ENCODE data around the gene ADAM10. TPM values are rescaled to one million over a fixed set of nuclear protein-coding genes. Genes with fewer than 3 reads are reported as not detected.
A peak's percentile ranks its signal among the peaks of the same experiment; 100 is the strongest.

The ADAM10 gene
- total RNA-seq, 8 experiments from 2014 or later, result 38.5 to 110 (median 73.6) TPM

DNA sequence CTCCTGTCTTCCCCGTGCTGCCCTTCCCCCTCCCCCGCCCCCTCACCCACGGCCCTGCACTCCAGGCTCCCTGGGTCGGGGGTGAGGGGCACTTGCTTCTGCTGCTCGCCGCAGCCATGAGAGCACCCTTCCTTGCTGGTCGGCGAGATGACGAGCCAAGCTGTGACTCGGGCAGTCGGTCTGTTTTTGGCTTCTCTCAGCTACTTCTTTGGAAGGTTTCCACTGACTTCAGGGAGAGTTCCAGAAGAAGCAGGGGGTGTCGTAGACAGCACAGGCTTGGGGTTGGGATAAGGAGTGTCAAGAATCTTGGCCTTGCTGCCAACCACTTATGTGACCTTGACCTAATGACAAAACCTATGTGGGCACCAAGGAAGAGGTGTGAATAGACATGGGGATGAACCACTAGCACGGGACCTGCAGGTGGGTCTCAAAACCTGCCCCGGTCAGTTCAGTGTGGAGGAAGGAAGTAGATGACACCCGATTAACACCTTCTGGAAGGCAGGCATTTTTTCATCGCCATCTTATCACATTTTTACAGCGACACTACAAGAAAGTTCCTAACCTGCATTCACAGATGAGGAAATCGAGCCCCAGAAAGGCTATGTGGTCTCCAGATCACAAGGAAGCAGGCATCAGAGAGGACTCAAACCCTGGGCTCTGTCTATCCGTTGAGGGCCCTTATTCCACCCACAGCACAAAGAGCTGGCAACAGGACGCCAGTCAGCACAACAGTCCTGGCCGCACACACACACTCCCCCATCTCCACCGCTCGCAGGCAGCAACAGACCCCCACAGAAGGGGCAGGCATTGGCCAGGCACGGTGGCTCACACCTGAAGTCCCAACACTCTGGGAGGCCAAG, 196.8 kb downstream of the ADAM10 start:
- 85 to 100% (median 95%) methylated on average over 1 to 14 of the region's 24 CpGs; no CpG with 5 or more reads in 3 of the 10 experiments for WGBS, 10 experiments
- Histone ChIP-seq H3K4me1 (replicated peaks in 1 of 2) (peaks cover 9% of the 10 kb centered on the region in 2 donors), H3K4me3 (no peak overlapping the region), H3K27ac (no peak overlapping the region)
- in situ Hi-C loops (cut with MboI; ENCODE audit: low pct_unique_long_range_greater_than_20kb in 2 of 9, low sequenced_read_pairs in 9 of 9, unreplicated experiment in 9 of 9), result no loop called here
- no peak for ATAC-seq (replicated peaks in 6 of 8)

- Histone ChIP-seq H3K27ac (no peak overlapping the region), H3K4me1 (replicated peaks in 1 of 2) (peaks cover 9% of the 10 kb centered on the region in 2 donors), H3K4me3 (no peak overlapping the region)
- in situ Hi-C loops (cut with MboI; ENCODE audit: low pct_unique_long_range_greater_than_20kb in 2 of 9, low sequenced_read_pairs in 9 of 9, unreplicated experiment in 9 of 9), result no loop called here
- peak in 4 of 8 experiments; percentile 18 to 50 (median 32) for ATAC-seq (replicated peaks in 6 of 8)
- 8 to 94% (median 73%) methylated on average over 1 to 17 of the region's 23 CpGs for WGBS, 10 experiments
Observed at GRCh38 chr15:58551764-58552504, 197.6 kb downstream of the ADAM10 start.

DNA sequence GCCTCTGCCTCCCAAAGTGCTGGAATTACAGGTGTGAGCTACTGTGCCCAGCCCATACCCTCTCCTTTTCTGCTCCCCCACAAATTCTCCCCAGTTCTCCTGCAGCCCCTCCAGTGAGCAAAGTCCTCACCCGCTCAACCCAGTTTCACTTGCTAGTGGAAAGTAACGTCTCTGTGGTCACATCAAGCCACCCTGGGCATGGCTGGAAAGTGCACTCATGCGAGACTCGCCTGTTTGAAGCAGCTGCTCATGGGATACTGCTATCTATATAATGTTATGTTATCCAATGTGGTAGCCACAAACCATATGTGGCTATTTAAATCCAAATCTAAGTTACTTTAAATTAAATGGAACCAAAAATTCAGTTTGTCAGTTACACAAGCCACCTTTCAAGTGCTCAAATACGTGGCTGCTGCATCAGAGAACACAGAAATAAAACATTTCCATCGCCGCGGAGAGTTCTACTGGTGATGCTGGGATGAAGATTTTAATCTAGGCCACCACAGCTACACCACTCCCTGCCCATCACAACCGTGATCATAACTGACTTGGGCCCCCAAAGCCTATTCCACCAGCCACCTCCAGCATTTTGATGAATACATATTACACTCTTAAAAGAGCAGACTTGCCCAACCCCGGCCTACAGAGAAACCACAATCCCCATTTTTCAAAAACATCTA, 198.3 kb downstream of the ADAM10 start:
- in situ Hi-C loops (cut with MboI; ENCODE audit: low pct_unique_long_range_greater_than_20kb in 2 of 9, low sequenced_read_pairs in 9 of 9, unreplicated experiment in 9 of 9), result no loop called here
- H3K4me1 ChIP-seq (replicated peaks in 1 of 2), result peaks cover 9% of the 10 kb centered on the region in 2 donors
- 0 to 100% (median 75%) methylated on average over 1 to 8 of the region's 10 CpGs; no CpG with 5 or more reads in 2 of the 10 experiments for WGBS, 10 experiments
- H3K4me3 ChIP-seq, result no peak overlapping the region
- no peak overlapping the region for H3K27ac ChIP-seq
- ATAC-seq (replicated peaks in 6 of 8), result no peak

DNA sequence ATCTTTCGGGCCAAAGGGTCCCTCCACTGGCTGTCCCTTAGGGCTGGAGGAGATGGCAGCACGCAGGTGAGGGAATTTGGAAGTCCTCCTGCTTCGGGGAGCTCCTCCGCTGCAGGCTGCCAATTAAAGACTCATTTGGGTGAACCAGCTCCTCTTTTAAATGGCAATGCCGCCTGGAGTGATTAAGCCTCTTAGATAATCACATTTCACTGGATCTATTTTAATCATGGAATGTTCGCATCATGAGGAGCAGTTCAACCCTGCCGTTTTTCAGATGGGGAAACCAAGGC, 199.8 kb downstream of the ADAM10 start:
- ATAC-seq (replicated peaks in 6 of 8), result no peak
- in situ Hi-C loops (cut with MboI; ENCODE audit: low pct_unique_long_range_greater_than_20kb in 2 of 9, low sequenced_read_pairs in 9 of 9, unreplicated experiment in 9 of 9), result no loop called here
- Histone ChIP-seq H3K27ac (no peak overlapping the region), H3K4me1 (replicated peaks in 1 of 2) (no peaks in the 10 kb centered on the region), H3K4me3 (no peak overlapping the region)
- 80 to 100% (median 90%) methylated on average over 1 to 5 of the region's 7 CpGs; no CpG with 5 or more reads in 5 of the 10 experiments for WGBS, 10 experiments

DNA sequence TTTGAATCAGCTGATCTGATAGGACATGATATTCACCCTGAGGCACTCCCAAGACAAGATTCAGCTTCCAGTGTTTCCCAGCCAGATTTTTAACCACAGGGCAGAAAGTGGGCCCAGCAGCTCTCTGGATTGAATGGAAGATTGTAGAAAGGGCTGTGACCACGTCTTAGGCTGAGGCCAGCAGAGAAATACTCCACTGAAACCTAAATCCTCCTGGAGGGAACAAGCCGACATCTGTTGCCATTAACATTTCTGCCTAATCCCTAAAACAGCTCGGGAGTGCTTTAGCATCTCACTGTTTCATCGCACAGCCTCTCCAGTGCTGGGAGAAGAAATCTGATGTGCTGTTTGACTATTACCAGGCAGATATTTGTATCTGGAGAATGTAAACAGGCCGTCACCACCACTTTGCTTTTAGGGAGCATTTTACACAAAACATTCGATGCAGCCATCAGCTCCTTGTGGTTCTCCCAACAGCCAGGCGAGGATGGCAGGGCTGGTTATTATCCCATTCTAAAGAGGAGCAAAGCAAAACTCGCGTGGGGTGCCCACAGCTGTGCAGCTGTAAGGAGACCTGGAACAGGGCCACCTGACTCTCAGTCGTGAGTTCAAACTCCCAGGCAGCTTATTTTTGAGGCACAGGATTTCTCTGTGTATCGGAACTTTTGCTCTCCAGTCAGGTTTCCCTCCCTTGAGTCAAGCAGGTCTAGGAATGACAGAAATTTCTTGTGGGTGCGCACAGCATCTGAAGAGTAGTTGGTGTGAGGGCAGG, 200.3 kb downstream of the ADAM10 start:
- H3K4me3 ChIP-seq, result no peak overlapping the region
- in situ Hi-C loops (cut with MboI; ENCODE audit: low pct_unique_long_range_greater_than_20kb in 2 of 9, low sequenced_read_pairs in 9 of 9, unreplicated experiment in 9 of 9), result no loop called here
- no peak overlapping the region for H3K27ac ChIP-seq
- ATAC-seq (replicated peaks in 6 of 8), result peak in 3 of 8 experiments; percentile 37 to 91 (median 47)
- 35 to 89% (median 70%) methylated on average over 1 to 10 of the region's 12 CpGs; no CpG with 5 or more reads in 1 of the 10 experiments for WGBS, 10 experiments
- no peaks in the 10 kb centered on the region for H3K4me1 ChIP-seq (replicated peaks in 1 of 2)

- ATAC-seq (replicated peaks in 6 of 8), result no peak
- Histone ChIP-seq H3K4me1 (replicated peaks in 1 of 2) (no peaks in the 10 kb centered on the region), H3K27ac (no peak overlapping the region), H3K4me3 (no peak overlapping the region)
- WGBS, 10 experiments, result 67 to 100% (median 87%) methylated on average over 1 to 23 of the region's 26 CpGs; no CpG with 5 or more reads in 1 of the 10 experiments
- in situ Hi-C loops (cut with MboI; ENCODE audit: low pct_unique_long_range_greater_than_20kb in 2 of 9, low sequenced_read_pairs in 9 of 9, unreplicated experiment in 9 of 9), result no loop called here
Observed at GRCh38 chr15:58548308-58549012, 201.0 kb downstream of the ADAM10 start.

- Histone ChIP-seq H3K4me3 (no peak overlapping the region), H3K27ac (no peak overlapping the region), H3K4me1 (replicated peaks in 1 of 2) (no peaks in the 10 kb centered on the region)
- in situ Hi-C loops (cut with MboI; ENCODE audit: low pct_unique_long_range_greater_than_20kb in 2 of 9, low sequenced_read_pairs in 9 of 9, unreplicated experiment in 9 of 9), result no loop called here
- 75 to 100% (median 90%) methylated on average over 1 to 9 of the region's 9 CpGs; no CpG with 5 or more reads in 2 of the 10 experiments for WGBS, 10 experiments
- no peak for ATAC-seq (replicated peaks in 6 of 8)
Observed at GRCh38 chr15:58547628-58548307, 201.7 kb downstream of the ADAM10 start.

DNA sequence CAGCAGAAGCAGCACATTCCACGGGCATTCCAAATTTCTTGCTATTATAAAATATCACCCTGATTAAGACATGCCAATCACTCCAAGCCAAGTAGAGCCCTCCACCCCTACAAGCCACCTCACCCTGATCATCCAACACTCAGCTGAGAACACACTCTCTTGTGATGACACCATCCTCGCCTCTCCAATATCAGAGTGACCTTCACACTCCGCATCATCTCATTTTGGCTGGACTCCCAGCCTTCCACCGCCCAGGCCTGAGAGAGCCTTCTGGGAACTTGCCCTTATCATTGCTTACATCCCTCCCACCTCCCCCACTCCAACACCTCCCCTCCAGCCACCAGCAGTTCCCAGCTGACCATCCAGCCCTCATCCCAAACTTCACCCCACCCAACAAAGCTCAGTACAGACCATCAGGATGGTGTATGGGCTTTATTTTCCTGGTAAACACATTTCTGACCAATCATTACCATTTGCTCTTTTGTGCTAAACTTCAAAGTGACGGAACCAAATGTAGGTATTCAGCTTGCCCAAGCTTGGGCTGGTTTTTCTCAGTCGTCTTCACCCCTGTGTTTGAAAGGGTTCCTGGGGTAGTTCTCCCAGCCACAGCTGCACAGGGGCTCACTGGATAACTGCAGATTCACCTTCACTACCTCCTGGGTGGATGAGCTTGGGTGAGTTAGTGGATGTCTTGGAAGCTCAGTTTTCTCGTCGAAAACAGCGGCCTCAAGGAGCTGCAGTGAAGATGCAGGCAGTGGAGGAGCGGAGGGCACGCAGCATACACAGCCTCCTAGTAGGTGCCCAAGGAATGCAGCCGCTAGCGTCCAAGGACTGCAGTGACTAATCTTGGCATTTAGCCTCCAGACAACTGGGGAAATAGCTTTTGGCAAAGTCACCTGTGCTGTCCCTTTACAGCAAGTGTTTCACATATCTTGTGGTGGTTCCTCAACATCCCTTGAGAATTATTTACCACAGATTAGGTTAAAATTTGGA, 202.6 kb downstream of the ADAM10 start:
- H3K4me1 ChIP-seq (replicated peaks in 1 of 2), result no peaks in the 10 kb centered on the region
- ATAC-seq (replicated peaks in 6 of 8), result peak in 2 of 8 experiments; percentile 49 to 69
- H3K27ac ChIP-seq, result no peak overlapping the region
- H3K4me3 ChIP-seq, result no peak overlapping the region
- 70 to 93% (median 90%) methylated on average over 2 to 11 of the region's 13 CpGs; no CpG with 5 or more reads in 3 of the 10 experiments for WGBS, 10 experiments
- in situ Hi-C loops (cut with MboI; ENCODE audit: low pct_unique_long_range_greater_than_20kb in 2 of 9, low sequenced_read_pairs in 9 of 9, unreplicated experiment in 9 of 9), result no loop called here

DNA sequence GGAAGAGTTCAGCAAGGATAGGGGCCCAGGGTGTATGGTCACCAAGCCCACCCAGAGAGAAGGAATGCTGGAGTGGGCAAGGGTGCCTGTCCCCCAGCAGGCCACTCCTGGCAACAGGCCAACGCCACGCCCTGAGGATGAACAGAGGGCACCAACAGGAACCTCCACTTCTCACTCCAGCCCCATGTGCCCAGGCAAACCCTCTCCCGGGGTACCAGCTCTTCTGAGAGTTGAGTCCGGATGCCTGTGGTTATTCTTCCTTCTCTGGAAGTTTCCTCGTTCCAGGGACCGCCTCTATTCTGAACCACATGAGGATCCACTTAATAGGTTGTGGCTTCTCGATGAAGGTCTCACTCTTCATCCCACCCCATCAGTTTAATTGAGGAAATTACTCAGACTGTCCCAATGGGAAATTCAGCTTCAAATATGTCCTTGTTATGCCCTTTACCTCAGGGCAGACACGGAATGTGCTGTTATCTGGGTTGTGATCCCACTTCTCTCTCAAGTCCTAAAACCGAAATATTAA, 203.4 kb downstream of the ADAM10 start:
- in situ Hi-C loops (cut with MboI; ENCODE audit: low pct_unique_long_range_greater_than_20kb in 2 of 9, low sequenced_read_pairs in 9 of 9, unreplicated experiment in 9 of 9), result no loop called here
- no peak for ATAC-seq (replicated peaks in 6 of 8)

GRCh38 chr15:58545307-58546065, 204.0 kb downstream of the ADAM10 start:
- H3K27ac ChIP-seq, result no peak overlapping the region
- no peak for ATAC-seq (replicated peaks in 6 of 8)
- in situ Hi-C loops (cut with MboI; ENCODE audit: low pct_unique_long_range_greater_than_20kb in 2 of 9, low sequenced_read_pairs in 9 of 9, unreplicated experiment in 9 of 9), result no loop called here
- H3K4me1 ChIP-seq (replicated peaks in 1 of 2), result no peaks in the 10 kb centered on the region
- H3K4me3 ChIP-seq, result no peak overlapping the region
- 86 to 100% (median 94%) methylated on average over 1 to 11 of the region's 18 CpGs for WGBS, 10 experiments

More for the DNA sequence above, 203.4 kb downstream of the ADAM10 start:
- Histone ChIP-seq H3K4me3 (no peak overlapping the region), H3K4me1 (replicated peaks in 1 of 2) (no peaks in the 10 kb centered on the region), H3K27ac (no peak overlapping the region)
- WGBS, 10 experiments, result 64 to 93% (median 79%) methylated on average over 2 to 8 of the region's 9 CpGs; no CpG with 5 or more reads in 3 of the 10 experiments

Measured in motor neuron (in vitro differentiated cells).